ENCODE results near the gene GRIK2. TPM values are rescaled to one million over a fixed set of nuclear protein-coding genes. Genes with fewer than 3 reads are reported as not detected.

GRIK2 gene
- total RNA-seq, 1 experiment from 2014 or later: 0.70 TPM

- Histone ChIP-seq H4K20me1 (ENCODE audit: control insufficient read depth, insufficient read depth, insufficient read length) (no peaks in the 10 kb centered on the region), H3K4me2 (ENCODE audit: insufficient read depth, insufficient read length, low read length) (no peak overlapping the region), H2AFZ (ENCODE audit: low read length) (no peak overlapping the region), H3K56ac (ENCODE audit: insufficient read length, low read depth, low read length) (no peak overlapping the region), H3K27ac (ENCODE audit: insufficient read length, low read depth, low read length) (no peak overlapping the region), H3K9ac (ENCODE audit: extremely low read depth, insufficient read length, low read length) (no peak overlapping the region), H3K18ac (ENCODE audit: insufficient read length, low read depth, low read length) (no peak overlapping the region), H3K27me3 (ENCODE audit: insufficient read depth, low read length) (no peaks in the 10 kb centered on the region), H2AK5ac (ENCODE audit: insufficient read length, low read length) (no peak overlapping the region), H3K4ac (ENCODE audit: low read depth, low read length) (no peak overlapping the region), H3K23me2 (ENCODE audit: insufficient read length, low read depth, low read length, poor library complexity, severe bottlenecking) (no peaks in the 10 kb centered on the region), H4K5ac (ENCODE audit: insufficient read length, low read depth, low read length) (no peak overlapping the region), H4K8ac (replicated peaks; ENCODE audit: insufficient read length, low read depth, low read length) (no peak overlapping the region), H2BK5ac (ENCODE audit: insufficient read length, low read length) (no peak overlapping the region), H3K79me2 (ENCODE audit: insufficient read depth, low read length) (no peaks in the 10 kb centered on the region), H2BK120ac (ENCODE audit: low read depth, low read length, poor library complexity, severe bottlenecking) (no peak overlapping the region), H3K79me1 (ENCODE audit: insufficient read depth, low read depth, low read length, poor library complexity, severe bottlenecking) (no peaks in the 10 kb centered on the region), H2BK12ac (ENCODE audit: insufficient read length, low read depth, low read length) (no peak overlapping the region), H4K91ac (ENCODE audit: insufficient read length, low read depth, low read length) (no peak overlapping the region), H3K4me1 (ENCODE audit: insufficient read depth, low read length) (no peaks in the 10 kb centered on the region), H3K9me3 (ENCODE audit: control insufficient read depth, low read depth, low read length) (no peaks in the 10 kb centered on the region), H2BK15ac (ENCODE audit: low read depth, low read length) (no peak overlapping the region), H3T11ph (ENCODE audit: low read length) (no peak overlapping the region), H3K14ac (ENCODE audit: insufficient read depth, low read length) (no peak overlapping the region), H3K23ac (ENCODE audit: insufficient read length, low read depth, low read length) (no peak overlapping the region), H2BK20ac (ENCODE audit: low read depth, low read length, poor library complexity, severe bottlenecking) (no peak overlapping the region)
- no peaks in the 10 kb centered on the region for H3K27me3 Mint-ChIP-seq (ENCODE audit: low read depth)
- H3K9me3 Mint-ChIP-seq: peaks cover 6% of the 10 kb centered on the region in 2 experiments; a peak in 2 of 5 replicates
- H3K4me1 Mint-ChIP-seq: peaks cover 5 to 6% of the 10 kb centered on the region in 2 experiments
- no peak for TF ChIP-seq CTCF (conservative IDR thresholded peaks at IDR 0.05)
- H3K36me3 Mint-ChIP-seq (ENCODE audit: insufficient read depth in 1 of 3, low read depth in 3 of 3): peaks cover 0 to 4% (median 2%) of the 10 kb centered on the region in 3 experiments; a peak in 3 of 7 replicates
- DNase-seq: no peak
- no peak overlapping the region for H3K4me3 Mint-ChIP-seq
- peak overlapping the region in 1 of 3 experiments; percentile 34; a peak in 1 of 7 replicates for H3K27ac Mint-ChIP-seq
Observed at GRCh38 chr6:101876431-101876830, 482.9 kb downstream of the GRIK2 start.

Measured in H9 (cell line).